ENCODE results near the gene SOBP. TPM values are rescaled to one million over a fixed set of nuclear protein-coding genes. Genes with fewer than 3 reads are reported as not detected.

SOBP gene
- total RNA-seq, 1 donor from 2014 or later: 5.4 TPM

GRCh38 chr6:107491138-107491609, 1.3 kb downstream of the SOBP start:
- TF ChIP-seq CTCF (IDR thresholded peaks at IDR 0.05): no peak
- Histone ChIP-seq H3K27ac (peak overlapping the region; percentile 82 to 86), H3K4me1 (peaks cover 15 to 36% of the 10 kb centered on the region in 2 donors), H3K27me3 (no peaks in the 10 kb centered on the region), H3K36me3 (no peaks in the 10 kb centered on the region), H3K4me3 (peak overlapping the region; percentile 73 to 79), H3K9me3 (no peaks in the 10 kb centered on the region)
- intact Hi-C loops (cut with DNase I): loop anchor here (2.0 to 10.0 kb wide), 3 partner anchors 70 to 376 kb away; partner anchors contain the start of gene BEND3
- DNase-seq (ENCODE audit: low spot score in 2 of 2): peak in 1 of 2 donors; percentile 83

GRCh38 chr6:107491760-107492660, 2.1 kb downstream of the SOBP start:
- no peaks in the 10 kb centered on the region for H3K27me3 ChIP-seq
- no peak for DNase-seq (ENCODE audit: low spot score in 2 of 2)

GRCh38 chr6:107493158-107494057, 3.5 kb downstream of the SOBP start:
- no peaks in the 10 kb centered on the region for H3K27me3 ChIP-seq
- H3K9me3 ChIP-seq: no peaks in the 10 kb centered on the region
- no peak for DNase-seq (ENCODE audit: low spot score in 2 of 2)
- H3K36me3 ChIP-seq: no peaks in the 10 kb centered on the region
- H3K4me3 ChIP-seq: peak overlapping the region; percentile 73 to 79
- H3K27ac ChIP-seq: peak overlapping the region; percentile 71 to 82
- no peak for TF ChIP-seq CTCF (IDR thresholded peaks at IDR 0.05)
- H3K4me1 ChIP-seq: peaks cover 15 to 44% of the 10 kb centered on the region in 2 donors
- intact Hi-C loops (cut with DNase I): loop anchor here (10.0 kb wide), 2 partner anchors 111 to 379 kb away; partner anchors contain the start of gene BEND3

More at GRCh38 chr6:107491760-107492660, 2.1 kb downstream of the SOBP start:
- Histone ChIP-seq H3K4me3 (peak overlapping the region; percentile 73 to 79), H3K4me1 (peaks cover 15 to 44% of the 10 kb centered on the region in 2 donors), H3K36me3 (no peaks in the 10 kb centered on the region), H3K9me3 (no peaks in the 10 kb centered on the region), H3K27ac (no peak overlapping the region)
- intact Hi-C loops (cut with DNase I): loop anchor here (2.0 to 10.0 kb wide), 3 partner anchors 69 to 377 kb away; partner anchors contain the start of gene BEND3
- no peak for TF ChIP-seq CTCF (IDR thresholded peaks at IDR 0.05)

- DNase-seq (ENCODE audit: low spot score in 2 of 2): no peak
- no peaks in the 10 kb centered on the region for H3K27me3 ChIP-seq
- TF ChIP-seq CTCF (IDR thresholded peaks at IDR 0.05): no peak
- H3K36me3 ChIP-seq: no peaks in the 10 kb centered on the region
- peak overlapping the region; percentile 82 to 83 for H3K27ac ChIP-seq
- intact Hi-C loops (cut with DNase I): loop anchor here (10.0 kb wide), 2 partner anchors 110 to 380 kb away; partner anchors contain the start of gene BEND3
- peak overlapping the region; percentile 25 to 50 for H3K4me3 ChIP-seq
- H3K9me3 ChIP-seq: no peaks in the 10 kb centered on the region
- H3K4me1 ChIP-seq: peaks cover 15 to 41% of the 10 kb centered on the region in 2 donors
Measured at GRCh38 chr6:107495196-107495643, 5.3 kb downstream of the SOBP start.

- DNase-seq (ENCODE audit: low spot score in 2 of 2): no peak
- no peaks in the 10 kb centered on the region for H3K36me3 ChIP-seq
- no peaks in the 10 kb centered on the region for H3K27me3 ChIP-seq
- no peak for TF ChIP-seq CTCF (IDR thresholded peaks at IDR 0.05)
- peaks cover 15 to 41% of the 10 kb centered on the region in 2 donors for H3K4me1 ChIP-seq
- peak overlapping the region; percentile 82 to 83 for H3K27ac ChIP-seq
- intact Hi-C loops (cut with DNase I): loop anchor here (10.0 kb wide), 2 partner anchors 109 to 381 kb away; partner anchors contain the start of gene BEND3
- peak overlapping the region; percentile 25 to 50 for H3K4me3 ChIP-seq
- no peaks in the 10 kb centered on the region for H3K9me3 ChIP-seq
Measured at GRCh38 chr6:107495971-107496370, 6.1 kb downstream of the SOBP start.

All from ascending aorta (tissue), 2 donors.